Activated CD8-positive, alpha-beta T cell treated with anti-CD3 and anti-CD28 coated beads, Interleukin-2, amount 10 ng/mL, durations not matched to agents 7 days and 5 days (primary cell): ENCODE data around the gene TNFSF8. TPM values are rescaled to one million over a fixed set of nuclear protein-coding genes. Genes with fewer than 3 reads are reported as not detected.

Experiments
- ATAC-seq: fragments of 150-1000 bp; cut with Tn5 transposase; one replicate; pipeline ENCODE4 v1.10.0; 2021; ENCODE audit warnings: moderate library complexity
- CTCF ChIA-PET: fragments of 350-600 bp; sonication (Branson Sonifier 250); formaldehyde crosslinking; loops from one replicate; lab custom pipeline; 2021; ENCODE audit warnings: antibody characterized with exemption; lab: Charles Lee
- POLR2A ChIA-PET: fragments of 350-600 bp; sonication (Branson Sonifier 250); formaldehyde crosslinking; loops from one replicate; lab custom pipeline; 2021; ENCODE audit warnings: antibody characterized with exemption; lab: Charles Lee
- DNase-seq: peaks from one replicate; pipeline ENCODE4 v3.0.0-alpha.2; 2020
- H3K27ac Mint-ChIP-seq: one replicate; pipeline ENCODE4 v1.8.0; 2021; ENCODE audit warnings: mild to moderate bottlenecking, mixed read lengths
- H3K27me3 Mint-ChIP-seq: one replicate; pipeline ENCODE4 v1.8.0; 2021; ENCODE audit warnings: low read depth, mixed read lengths
- H3K36me3 Mint-ChIP-seq: one replicate; pipeline ENCODE4 v1.8.0; 2021; ENCODE audit warnings: low read depth, mixed read lengths
- H3K4me1 Mint-ChIP-seq: one replicate; pipeline ENCODE4 v1.8.0; 2021; ENCODE audit warnings: low read depth, mixed read lengths
- H3K4me3 Mint-ChIP-seq: one replicate; pipeline ENCODE4 v1.8.0; 2021; ENCODE audit warnings: mild to moderate bottlenecking, mixed read lengths
- H3K9me3 Mint-ChIP-seq: one replicate; pipeline ENCODE4 v1.8.0; 2022; ENCODE audit warnings: mixed read lengths; ENCODE audit not compliant: insufficient read depth
- total RNA-seq, 2 experiments: library from RNA; stranded (reverse); gene quantifications; one replicate each; pipeline ENCODE4 v1.2.3, GENCODE V29; 2021

The TNFSF8 gene
- total RNA-seq, 2 experiments from 2014 or later: 52.6 to 55.3 TPM

GRCh38 chr9:114921171-114921570 is 9.2 kb downstream of the TNFSF8 start:
- POLR2A ChIA-PET: interaction anchor here (0.7 to 2.2 kb wide), 4 partner anchors 10 to 68 kb away, joined by 3 to 8 read pairs (median 4); no protein-coding TSS in a partner anchor
- no peak for DNase-seq
- Mint-ChIP-seq H3K4me1 (peaks cover 84% of the 10 kb centered on the region), H3K27ac (peak overlapping the region; percentile 25), H3K9me3 (no peaks in the 10 kb centered on the region), H3K36me3 (peaks cover 91% of the 10 kb centered on the region), H3K27me3 (no peaks in the 10 kb centered on the region), H3K4me3 (no peak overlapping the region)
- no peak for ATAC-seq
- CTCF ChIA-PET: interaction anchor here (1.1 to 4.4 kb wide), 10 partner anchors 8 to 268 kb away, joined by 3 to 34 read pairs (median 6); partner anchors contain the start of gene TNFSF8

- Mint-ChIP-seq H3K27ac (peak overlapping the region; percentile 35), H3K4me3 (no peak overlapping the region), H3K9me3 (no peaks in the 10 kb centered on the region), H3K4me1 (peaks cover 86% of the 10 kb centered on the region), H3K36me3 (peaks cover 93% of the 10 kb centered on the region), H3K27me3 (no peaks in the 10 kb centered on the region)
- ATAC-seq (no peak), DNase-seq (no peak)
- POLR2A ChIA-PET: interaction anchor here (0.9 to 1.1 kb wide), 3 partner anchors 9 to 41 kb away, joined by 3 read pairs; partner anchors contain the start of gene TNFSF8
- CTCF ChIA-PET: interaction anchor here (0.6 to 4.4 kb wide), 8 partner anchors 10 to 266 kb away, joined by 3 to 34 read pairs (median 6); partner anchors contain the start of gene TNFSF8
These were observed 10.8 kb downstream of the TNFSF8 start for GRCh38 chr9:114919611-114920010.

- no peak overlapping the region for H3K4me3 Mint-ChIP-seq
- no peak for DNase-seq
- no peaks in the 10 kb centered on the region for H3K9me3 Mint-ChIP-seq
- no peak overlapping the region for H3K27ac Mint-ChIP-seq
- H3K27me3 Mint-ChIP-seq: no peaks in the 10 kb centered on the region
- H3K36me3 Mint-ChIP-seq: peaks cover 93% of the 10 kb centered on the region
- ATAC-seq: no peak
- peaks cover 84% of the 10 kb centered on the region for H3K4me1 Mint-ChIP-seq
- ChIA-PET POLR2A (no interaction called here), CTCF (interaction anchor here (1.0 kb wide), 1 partner anchor 9 kb away, joined by 6 read pairs; no protein-coding TSS in a partner anchor)
These were observed 13.9 kb downstream of the TNFSF8 start for GRCh38 chr9:114916481-114916880.

- peak overlapping the region; percentile 50 for H3K27ac Mint-ChIP-seq
- H3K27me3 Mint-ChIP-seq: no peaks in the 10 kb centered on the region
- ChIA-PET POLR2A (interaction anchor here (0.6 to 2.8 kb wide), 8 partner anchors 8 to 321 kb away, joined by 3 to 11 read pairs (median 3); partner anchors contain the start of gene TNFSF8), CTCF (interaction anchor here (0.7 to 4.1 kb wide), 8 partner anchors 8 to 233 kb away, joined by 3 to 23 read pairs (median 4); partner anchors contain the start of gene TEX48)
- DNase-seq (no peak), ATAC-seq (no peak)
- H3K9me3 Mint-ChIP-seq: no peaks in the 10 kb centered on the region
- peaks cover 95% of the 10 kb centered on the region for H3K36me3 Mint-ChIP-seq
- H3K4me3 Mint-ChIP-seq: no peak overlapping the region
- peaks cover 86% of the 10 kb centered on the region for H3K4me1 Mint-ChIP-seq
These were observed 16.3 kb downstream of the TNFSF8 start for GRCh38 chr9:114914139-114914538.

- POLR2A ChIA-PET: interaction anchor here (0.6 to 2.8 kb wide), 6 partner anchors 9 to 102 kb away, joined by 3 to 11 read pairs (median 3); partner anchors contain the start of gene TNFSF8
These were observed 16.7 kb downstream of the TNFSF8 start for GRCh38 chr9:114913656-114914055.

GRCh38 chr9:114913217-114913616 is 17.2 kb downstream of the TNFSF8 start:
- Mint-ChIP-seq H3K4me1 (peaks cover 89% of the 10 kb centered on the region), H3K9me3 (no peaks in the 10 kb centered on the region), H3K27ac (peak overlapping the region; percentile 50), H3K36me3 (peaks cover 98% of the 10 kb centered on the region), H3K27me3 (no peaks in the 10 kb centered on the region), H3K4me3 (no peak overlapping the region)
- no peak for DNase-seq
- no peak for ATAC-seq
- POLR2A ChIA-PET: interaction anchor here (1.0 to 2.8 kb wide), 5 partner anchors 9 to 17 kb away, joined by 3 to 11 read pairs (median 3); partner anchors contain the start of gene TNFSF8
- CTCF ChIA-PET: interaction anchor here (0.7 to 4.1 kb wide), 5 partner anchors 12 to 232 kb away, joined by 3 to 23 read pairs (median 4); partner anchors contain the start of gene TEX48

More at GRCh38 chr9:114913656-114914055, 16.7 kb downstream of the TNFSF8 start:
- DNase-seq (no peak), ATAC-seq (no peak)
- CTCF ChIA-PET: interaction anchor here (0.7 to 4.1 kb wide), 6 partner anchors 11 to 232 kb away, joined by 3 to 23 read pairs (median 4); partner anchors contain the start of gene TEX48
- H3K27ac Mint-ChIP-seq: peak overlapping the region; percentile 50
- H3K4me1 Mint-ChIP-seq: peaks cover 88% of the 10 kb centered on the region
- H3K27me3 Mint-ChIP-seq: no peaks in the 10 kb centered on the region
- no peaks in the 10 kb centered on the region for H3K9me3 Mint-ChIP-seq
- peaks cover 96% of the 10 kb centered on the region for H3K36me3 Mint-ChIP-seq
- H3K4me3 Mint-ChIP-seq: no peak overlapping the region

- Mint-ChIP-seq H3K27me3 (no peaks in the 10 kb centered on the region), H3K4me1 (peaks cover 93% of the 10 kb centered on the region), H3K9me3 (no peaks in the 10 kb centered on the region), H3K4me3 (no peak overlapping the region), H3K27ac (peak overlapping the region; percentile 90), H3K36me3 (peaks cover 95% of the 10 kb centered on the region)
- no peak for ATAC-seq
- no peak for DNase-seq
- CTCF ChIA-PET: interaction anchor here (1.0 to 14.2 kb wide), 12 partner anchors 9 to 258 kb away, joined by 3 to 304 read pairs (median 18); partner anchors contain the start of genes TEX48 and TNFSF8
- POLR2A ChIA-PET: interaction anchor here (0.8 to 7.6 kb wide), 5 partner anchors 18 to 225 kb away, joined by 3 to 90 read pairs (median 3); partner anchors contain the start of gene TNFSF8
These were observed 19.1 kb downstream of the TNFSF8 start for GRCh38 chr9:114911167-114911821.

- no peak for DNase-seq
- no peaks in the 10 kb centered on the region for H3K9me3 Mint-ChIP-seq
- POLR2A ChIA-PET: interaction anchor here (0.8 to 7.6 kb wide), 7 partner anchors 11 to 225 kb away, joined by 3 to 90 read pairs (median 5); partner anchors contain the start of gene TNFSF8
- H3K4me3 Mint-ChIP-seq: no peak overlapping the region
- H3K36me3 Mint-ChIP-seq: peaks cover 91% of the 10 kb centered on the region
- CTCF ChIA-PET: interaction anchor here (0.9 to 14.2 kb wide), 13 partner anchors 10 to 505 kb away, joined by 3 to 304 read pairs (median 7); partner anchors contain the start of genes TEX48 and TNFSF8
- peaks cover 89% of the 10 kb centered on the region for H3K4me1 Mint-ChIP-seq
- no peak for ATAC-seq
- peak overlapping the region; percentile 90 for H3K27ac Mint-ChIP-seq
- no peaks in the 10 kb centered on the region for H3K27me3 Mint-ChIP-seq
These were observed 19.9 kb downstream of the TNFSF8 start for GRCh38 chr9:114910541-114910940.

- H3K27me3 Mint-ChIP-seq: no peaks in the 10 kb centered on the region
- H3K4me3 Mint-ChIP-seq: peak overlapping the region; percentile 29
- ChIA-PET CTCF (interaction anchor here (0.9 to 14.2 kb wide), 13 partner anchors 10 to 504 kb away, joined by 3 to 304 read pairs (median 8); partner anchors contain the start of genes TEX48 and TNFSF8), POLR2A (interaction anchor here (1.0 to 7.6 kb wide), 5 partner anchors 11 to 171 kb away, joined by 3 to 90 read pairs (median 8); partner anchors contain the start of gene TNFSF8)
- ATAC-seq (no peak), DNase-seq (peak; percentile 18)
- peaks cover 82% of the 10 kb centered on the region for H3K36me3 Mint-ChIP-seq
- peak overlapping the region; percentile 90 for H3K27ac Mint-ChIP-seq
- peaks cover 80% of the 10 kb centered on the region for H3K4me1 Mint-ChIP-seq
- no peaks in the 10 kb centered on the region for H3K9me3 Mint-ChIP-seq
These were observed 20.7 kb downstream of the TNFSF8 start for GRCh38 chr9:114909661-114910060.

- ChIA-PET POLR2A (interaction anchor here (0.6 to 7.6 kb wide), 10 partner anchors 10 to 317 kb away, joined by 3 to 90 read pairs (median 4); partner anchors contain the start of gene TNFSF8), CTCF (interaction anchor here (0.7 to 14.2 kb wide), 18 partner anchors 10 to 317 kb away, joined by 3 to 304 read pairs (median 6); partner anchors contain the start of genes TEX48 and TNFSF8)
- H3K36me3 Mint-ChIP-seq: peaks cover 74% of the 10 kb centered on the region
- peaks cover 73% of the 10 kb centered on the region for H3K4me1 Mint-ChIP-seq
- DNase-seq (peak; percentile 47), ATAC-seq (peak; percentile 64)
- peak overlapping the region; percentile 62 for H3K4me3 Mint-ChIP-seq
- peak overlapping the region; percentile 90 for H3K27ac Mint-ChIP-seq
- H3K27me3 Mint-ChIP-seq: no peaks in the 10 kb centered on the region
- H3K9me3 Mint-ChIP-seq: no peaks in the 10 kb centered on the region
These were observed 21.5 kb downstream of the TNFSF8 start for GRCh38 chr9:114908805-114909448.
